ENCODE measurements around the gene ATP10A. TPM values are rescaled to one million over a fixed set of nuclear protein-coding genes. Genes with fewer than 3 reads are reported as not detected.
A peak's percentile ranks its signal among the peaks of the same experiment; 100 is the strongest.

ATP10A gene
- total RNA-seq, 1 experiment from 2014 or later, result not detected

- peaks cover 6% of the 10 kb centered on the region; the same call in 1 of the 2 replicates for H3K4me1 ChIP-seq
- TF ChIP-seq CTCF (IDR thresholded peaks at IDR 0.05; ENCODE audit: insufficient read depth in 1 of 2, low read depth in 1 of 2, low read length in 1 of 2, severe bottlenecking in 1 of 2, unreplicated experiment in 1 of 2), result peak; percentile 15 to 39
- H3K4me3 ChIP-seq (ENCODE audit: low read depth, low read length), result no peak overlapping the region
- Mint-ChIP-seq H3K4me1 (ENCODE audit: low read depth, unreplicated experiment) (peaks cover 12% of the 10 kb centered on the region), H3K9me3 (ENCODE audit: unreplicated experiment) (no peaks in the 10 kb centered on the region), H3K27ac (ENCODE audit: unreplicated experiment) (no peak overlapping the region), H3K4me3 (ENCODE audit: unreplicated experiment) (no peak overlapping the region), H3K36me3 (ENCODE audit: insufficient read depth, unreplicated experiment) (no peaks in the 10 kb centered on the region), H3K27me3 (ENCODE audit: insufficient read depth, unreplicated experiment) (no peaks in the 10 kb centered on the region)
- no peaks in the 10 kb centered on the region for H3K9me3 ChIP-seq
- H3K27me3 ChIP-seq (replicated peaks; ENCODE audit: control insufficient read depth, insufficient read depth, low read length), result no peaks in the 10 kb centered on the region
- ChIA-PET POLR2A (interaction anchor here (0.6 kb wide), 1 partner anchor 150 kb away, joined by 3 read pairs; no protein-coding TSS in a partner anchor), CTCF (interaction anchor here (1.2 to 1.7 kb wide), 2 partner anchors 92 to 150 kb away, joined by 3 to 14 read pairs; no protein-coding TSS in a partner anchor)
- no TSS peak for BruUV-seq (replicated peaks)
- intact Hi-C loops (cut with micrococcal nuclease; ENCODE audit: unreplicated experiment), result loop anchor here (1.0 to 10.0 kb wide), 2 partner anchors 71 to 150 kb away; no protein-coding TSS in a partner anchor
- no peaks in the 10 kb centered on the region for H3K36me3 ChIP-seq (ENCODE audit: control insufficient read depth, insufficient read depth, low read length)
- peak in 1 of 2 experiments; percentile 55 for DNase-seq
These were observed 79.3 kb downstream of the ATP10A start for GRCh38 chr15:25783607-25784540.

GRCh38 chr15:25783134-25783533 lies 80.0 kb downstream of the ATP10A start:
- no peaks in the 10 kb centered on the region for H3K9me3 Mint-ChIP-seq (ENCODE audit: unreplicated experiment)
- H3K27ac Mint-ChIP-seq (ENCODE audit: unreplicated experiment), result no peak overlapping the region
- TF ChIP-seq CTCF (IDR thresholded peaks at IDR 0.05; ENCODE audit: insufficient read depth in 1 of 2, low read depth in 1 of 2, low read length in 1 of 2, severe bottlenecking in 1 of 2, unreplicated experiment in 1 of 2), result no peak
- H3K4me1 Mint-ChIP-seq (ENCODE audit: low read depth, unreplicated experiment), result peaks cover 7% of the 10 kb centered on the region
- H3K4me3 Mint-ChIP-seq (ENCODE audit: unreplicated experiment), result no peak overlapping the region
- Histone ChIP-seq H3K4me1 (peaks cover 6% of the 10 kb centered on the region; the same call in 1 of the 2 replicates), H3K4me3 (ENCODE audit: low read depth, low read length) (no peak overlapping the region), H3K27me3 (replicated peaks; ENCODE audit: control insufficient read depth, insufficient read depth, low read length) (no peaks in the 10 kb centered on the region), H3K36me3 (ENCODE audit: control insufficient read depth, insufficient read depth, low read length) (no peaks in the 10 kb centered on the region), H3K9me3 (no peaks in the 10 kb centered on the region)
- CTCF ChIA-PET, result interaction anchor here (1.2 to 1.7 kb wide), 2 partner anchors 91 to 150 kb away, joined by 3 to 14 read pairs; no protein-coding TSS in a partner anchor
- no peaks in the 10 kb centered on the region for H3K36me3 Mint-ChIP-seq (ENCODE audit: insufficient read depth, unreplicated experiment)
- intact Hi-C loops (cut with micrococcal nuclease; ENCODE audit: unreplicated experiment), result loop anchor here (1.0 to 10.0 kb wide), 2 partner anchors 72 to 151 kb away; no protein-coding TSS in a partner anchor
- POLR2A ChIA-PET, result no interaction called here
- H3K27me3 Mint-ChIP-seq (ENCODE audit: insufficient read depth, unreplicated experiment), result no peaks in the 10 kb centered on the region
- no peak for DNase-seq
- no TSS peak for BruUV-seq (replicated peaks)

- no TSS peak for BruUV-seq (replicated peaks)
- POLR2A ChIA-PET, result no interaction called here
- peak in 1 of 2 experiments; percentile 14 for DNase-seq
- H3K4me1 ChIP-seq, result no peaks in the 10 kb centered on the region
- no peaks in the 10 kb centered on the region for H3K4me1 Mint-ChIP-seq (ENCODE audit: low read depth, unreplicated experiment)
- intact Hi-C loops (cut with micrococcal nuclease; ENCODE audit: unreplicated experiment), result loop anchor here (10.0 kb wide), 1 partner anchor 74 kb away; no protein-coding TSS in a partner anchor
- H3K9me3 ChIP-seq, result no peaks in the 10 kb centered on the region
- TF ChIP-seq CTCF (IDR thresholded peaks at IDR 0.05; ENCODE audit: insufficient read depth in 1 of 2, low read depth in 1 of 2, low read length in 1 of 2, severe bottlenecking in 1 of 2, unreplicated experiment in 1 of 2), result no peak
- CTCF ChIA-PET, result no interaction called here
- H3K4me3 Mint-ChIP-seq (ENCODE audit: unreplicated experiment), result no peak overlapping the region
- H3K36me3 ChIP-seq (ENCODE audit: control insufficient read depth, insufficient read depth, low read length), result no peaks in the 10 kb centered on the region
- H3K27me3 Mint-ChIP-seq (ENCODE audit: insufficient read depth, unreplicated experiment), result no peaks in the 10 kb centered on the region
- H3K27me3 ChIP-seq (replicated peaks; ENCODE audit: control insufficient read depth, insufficient read depth, low read length), result no peaks in the 10 kb centered on the region
- no peak overlapping the region for H3K27ac Mint-ChIP-seq (ENCODE audit: unreplicated experiment)
- no peak overlapping the region for H3K4me3 ChIP-seq (ENCODE audit: low read depth, low read length)
- no peaks in the 10 kb centered on the region for H3K36me3 Mint-ChIP-seq (ENCODE audit: insufficient read depth, unreplicated experiment)
- H3K9me3 Mint-ChIP-seq (ENCODE audit: unreplicated experiment), result no peaks in the 10 kb centered on the region
These were observed 82.5 kb downstream of the ATP10A start for GRCh38 chr15:25780479-25781255.

Measured in Caco-2 (cell line).